GDM1 (cell line): ENCODE results near the gene GRAMD4.
"Not testable (repeated sequence)": the region's sequence is repeated elsewhere in the genome, so short reads cannot be mapped to it uniquely, and the experiment has no call there.

Experiments
- DNase-seq: peaks from one replicate; lab custom pipeline; 2025; lab: John Stamatoyannopoulos, UW

Gene GRAMD4

GRCh38 chr22:46637711-46638600, 17.8 kb downstream of the GRAMD4 start:
- no peak for DNase-seq

DNA sequence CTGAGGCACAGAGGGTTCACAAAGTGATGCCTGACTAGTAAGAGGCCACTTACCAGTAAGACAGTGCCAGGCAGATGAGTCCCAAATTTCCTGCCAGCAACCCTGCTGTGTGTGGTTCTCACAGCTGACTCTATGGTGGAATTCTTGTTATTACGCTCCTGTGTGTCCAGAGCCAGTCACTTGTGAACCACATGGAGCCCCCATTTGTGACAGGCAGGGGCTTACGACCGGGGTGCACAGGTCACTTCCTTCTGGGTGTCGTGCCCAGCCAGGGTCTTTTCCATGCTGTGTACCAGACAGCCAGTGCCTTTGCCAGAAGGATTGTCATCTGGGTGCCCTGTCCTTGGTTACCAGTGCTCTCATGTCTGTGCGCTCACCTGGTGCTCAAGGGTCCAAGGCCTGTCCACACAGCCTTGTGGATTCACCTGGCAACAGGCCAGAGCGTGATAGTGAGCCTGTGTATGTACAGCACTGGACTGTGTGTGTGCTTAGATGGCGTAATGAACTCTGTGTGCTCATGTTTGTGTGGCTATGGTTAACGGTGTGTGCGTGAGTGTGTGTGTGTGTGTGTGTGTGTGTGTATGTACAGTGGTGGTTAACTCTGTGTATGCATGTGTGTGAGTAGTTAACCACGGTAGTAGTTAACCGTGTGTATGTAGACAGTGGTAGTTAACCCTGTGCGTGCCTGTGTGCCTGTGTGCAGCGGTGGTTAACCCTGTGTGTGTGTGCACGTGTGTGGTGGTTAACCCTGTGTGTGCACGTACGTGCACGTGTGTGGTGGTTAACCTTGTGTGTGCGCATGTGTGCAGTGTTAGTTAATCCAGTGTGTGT, 18.6 kb downstream of the GRAMD4 start:
- no peak for DNase-seq

- DNase-seq: no peak
Observed at GRCh38 chr22:46639843-46640242, 19.7 kb downstream of the GRAMD4 start.

DNA sequence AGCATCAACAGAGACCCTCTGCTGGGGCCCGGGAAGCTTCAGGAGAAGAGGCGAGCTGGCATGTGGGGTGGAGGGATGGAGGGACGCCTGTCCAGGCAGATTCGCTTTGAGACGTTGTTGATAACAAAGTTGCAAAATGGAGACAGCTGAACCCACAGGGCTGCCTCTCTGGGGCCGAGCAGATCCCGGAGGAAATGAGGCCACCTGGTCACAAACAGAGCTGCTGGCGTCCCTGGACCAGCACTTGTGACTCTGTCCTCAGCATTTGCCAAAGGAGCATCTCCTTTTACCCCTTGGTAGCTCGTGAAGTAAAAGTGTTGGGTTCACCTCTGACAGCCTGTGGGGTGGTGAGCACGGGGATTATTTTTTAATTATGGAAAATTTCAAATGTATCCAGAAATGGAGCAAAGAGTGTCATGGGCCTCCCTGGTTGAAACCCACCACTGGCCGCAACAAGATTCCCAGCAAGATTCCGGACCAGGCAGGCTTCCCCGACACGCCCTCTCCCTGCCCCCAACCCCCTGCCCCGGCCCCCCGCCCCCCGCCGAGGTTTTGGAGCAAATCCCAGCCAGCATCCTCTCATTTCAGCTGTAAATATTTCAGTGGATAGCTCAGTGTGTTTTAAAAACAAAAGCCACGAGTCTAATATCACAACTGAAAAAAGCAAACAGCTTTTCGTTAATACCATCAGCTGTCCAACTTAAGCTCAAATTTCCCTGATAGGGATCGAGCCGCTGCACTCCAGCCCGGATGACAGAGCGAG, 20.3 kb downstream of the GRAMD4 start:
- DNase-seq: no peak

DNA sequence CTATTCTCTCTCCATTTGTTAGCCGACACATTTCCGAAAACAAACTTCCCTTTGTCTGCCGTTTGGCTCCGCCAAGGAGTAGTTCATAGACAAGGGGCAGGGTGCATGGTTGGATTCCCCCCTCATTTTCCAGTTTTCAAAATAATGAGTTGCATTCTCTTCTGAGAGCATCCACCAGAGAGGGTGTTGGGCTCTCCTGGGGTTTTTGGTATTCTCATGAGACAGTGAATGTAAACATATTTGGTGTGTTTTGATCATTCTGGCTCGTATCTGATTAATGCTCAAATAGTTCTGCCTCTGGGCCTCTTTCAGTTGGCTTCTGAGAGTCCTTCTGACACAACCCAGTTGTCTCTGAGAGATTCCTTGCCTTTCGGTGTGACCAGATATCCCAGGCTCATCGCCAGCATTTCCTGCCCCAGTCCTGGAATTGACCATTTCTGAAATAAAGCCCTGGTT, 21.7 kb downstream of the GRAMD4 start:
- no peak for DNase-seq

DNA sequence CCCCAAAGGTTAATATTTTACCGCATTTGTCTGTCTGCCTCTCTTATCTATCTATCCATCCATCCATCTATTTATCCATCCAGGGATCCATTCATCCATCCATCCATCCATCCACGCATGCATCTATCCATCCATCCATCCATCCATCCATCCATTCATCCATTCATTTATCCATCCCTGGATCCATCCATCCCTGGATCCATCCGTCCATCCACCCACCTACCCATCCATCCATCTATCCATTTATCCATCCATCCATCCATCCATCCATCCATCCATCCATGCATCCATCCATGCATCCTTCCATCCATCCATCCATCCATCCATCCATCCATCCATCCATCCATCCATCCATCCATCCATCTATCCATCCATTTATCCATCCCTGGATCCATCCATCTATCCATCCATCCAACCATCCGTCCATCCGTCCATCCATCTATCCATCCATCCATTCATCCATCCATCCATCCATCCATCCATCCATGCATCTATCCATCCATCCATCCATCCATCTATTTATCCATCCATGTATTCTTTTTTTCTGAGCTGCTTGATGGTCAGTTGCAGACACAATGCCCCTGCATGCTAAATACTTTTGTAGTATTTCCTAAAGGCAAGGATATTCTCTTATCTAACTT, 22.8 kb downstream of the GRAMD4 start:
- DNase-seq: not testable (repeated sequence)

DNA sequence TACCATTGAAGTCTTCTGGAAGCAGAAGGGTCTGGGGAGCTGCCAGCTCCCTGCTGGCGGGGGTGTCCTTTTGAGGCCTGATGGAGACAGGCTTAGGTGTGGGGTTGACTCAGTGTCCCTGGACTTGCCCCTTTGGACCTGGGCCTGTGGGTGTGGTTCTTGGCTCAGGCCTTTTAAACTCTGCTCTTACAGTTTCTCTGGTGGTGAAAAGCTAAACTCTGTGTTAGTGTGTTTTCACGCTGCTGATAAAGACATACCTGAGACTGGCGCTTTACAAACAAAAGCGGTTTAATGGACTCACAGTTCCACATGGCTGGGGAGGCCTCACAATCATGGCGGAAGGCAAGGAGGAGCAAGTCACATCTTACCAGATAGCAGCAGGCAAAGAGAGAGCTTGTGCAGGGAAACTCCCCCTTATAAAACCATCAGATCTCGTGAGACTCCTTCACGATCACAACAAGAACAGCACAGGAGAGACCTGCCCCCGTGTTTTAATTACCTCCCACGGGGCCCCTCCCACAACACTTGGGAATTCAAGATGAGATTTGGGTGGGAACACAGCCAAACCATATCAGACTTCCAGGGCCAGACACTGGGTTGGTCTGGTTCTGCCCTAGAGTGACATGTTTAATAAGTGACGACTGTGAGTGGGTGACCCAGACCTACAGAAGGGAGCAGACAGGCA, 26.5 kb downstream of the GRAMD4 start:
- no peak for DNase-seq

DNA sequence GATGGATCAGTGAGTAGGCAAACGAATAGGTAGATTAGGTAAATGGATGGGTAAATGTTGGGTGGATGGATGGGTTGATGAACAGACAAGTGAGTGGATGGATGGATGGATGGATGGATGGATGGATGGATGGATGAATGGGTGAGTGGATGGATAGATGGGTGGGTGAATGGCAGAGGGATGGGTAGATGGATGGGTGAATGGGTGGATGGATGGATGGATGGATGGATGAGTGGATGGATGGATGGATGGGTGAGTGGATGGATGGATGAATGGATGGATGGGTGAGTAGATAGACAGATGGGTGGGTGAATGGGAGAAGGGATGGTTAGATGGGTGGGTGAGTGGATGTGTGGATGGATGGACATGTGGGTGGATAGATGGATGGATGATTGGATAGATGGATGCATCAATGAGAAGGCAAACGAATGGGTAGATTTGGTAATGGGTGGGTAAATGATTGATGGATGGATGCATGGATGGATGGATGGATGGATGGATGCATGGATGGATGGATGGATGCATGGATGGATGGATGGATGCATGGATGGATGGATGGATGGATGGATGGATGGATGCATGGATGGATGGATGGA, 28.1 kb downstream of the GRAMD4 start:
- not testable (repeated sequence) for DNase-seq

GRCh38 chr22:46649141-46650077, 29.2 kb downstream of the GRAMD4 start:
- DNase-seq: no peak

GRCh38 chr22:46650078-46650810, 30.1 kb downstream of the GRAMD4 start:
- DNase-seq: no peak

- DNase-seq: no peak
Observed at GRCh38 chr22:46651316-46651715, 31.1 kb downstream of the GRAMD4 start.

- no peak for DNase-seq
Observed at GRCh38 chr22:46652081-46652846, 32.1 kb downstream of the GRAMD4 start.

DNA sequence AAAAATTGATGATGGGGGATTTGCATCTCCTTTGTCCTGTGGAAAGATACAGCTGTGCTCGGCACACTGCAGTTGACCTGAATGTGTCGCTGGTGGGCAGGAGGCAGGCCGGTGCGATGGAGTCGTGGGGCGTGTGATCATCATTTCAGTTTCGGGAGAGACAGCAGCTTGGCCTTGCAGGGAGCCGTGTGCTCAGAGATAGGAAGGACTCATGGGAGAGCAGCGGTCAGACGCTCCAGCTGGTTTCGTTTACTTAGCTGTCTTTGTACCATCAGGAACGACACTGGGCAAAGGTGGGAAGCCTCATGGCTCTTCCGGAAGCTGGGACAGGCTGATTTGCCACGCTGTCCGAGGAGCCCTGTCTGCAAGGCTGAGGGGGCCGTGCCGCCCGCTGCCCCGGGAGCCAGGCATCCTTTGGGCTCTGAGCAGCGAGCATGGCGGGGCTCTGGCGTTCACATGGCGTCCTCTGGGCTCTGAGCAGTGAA, 32.7 kb downstream of the GRAMD4 start:
- no peak for DNase-seq

DNA sequence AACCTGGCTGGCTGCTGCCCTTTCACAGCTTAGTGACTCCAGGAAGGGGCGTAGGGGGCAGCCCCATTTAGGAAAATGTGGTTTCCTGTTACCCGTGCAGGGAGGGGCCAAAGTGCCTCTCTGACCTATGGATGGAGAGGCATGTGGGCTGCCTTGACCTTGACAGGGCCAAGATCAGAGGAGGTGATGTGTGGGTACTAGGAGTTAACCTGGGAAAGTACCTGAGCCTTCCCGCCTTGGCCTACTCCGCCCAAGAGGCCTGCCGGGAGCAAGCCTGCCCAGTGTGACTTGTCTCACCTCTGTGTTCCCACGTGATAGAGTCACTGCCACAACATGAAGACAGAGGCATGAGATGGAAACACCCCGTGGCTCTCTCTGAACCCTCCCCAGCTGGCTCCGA, 33.4 kb downstream of the GRAMD4 start:
- DNase-seq: no peak

GRCh38 chr22:46654426-46654825, 34.2 kb downstream of the GRAMD4 start:
- DNase-seq: no peak

GRCh38 chr22:46654927-46655595, 34.9 kb downstream of the GRAMD4 start:
- DNase-seq: no peak

DNA sequence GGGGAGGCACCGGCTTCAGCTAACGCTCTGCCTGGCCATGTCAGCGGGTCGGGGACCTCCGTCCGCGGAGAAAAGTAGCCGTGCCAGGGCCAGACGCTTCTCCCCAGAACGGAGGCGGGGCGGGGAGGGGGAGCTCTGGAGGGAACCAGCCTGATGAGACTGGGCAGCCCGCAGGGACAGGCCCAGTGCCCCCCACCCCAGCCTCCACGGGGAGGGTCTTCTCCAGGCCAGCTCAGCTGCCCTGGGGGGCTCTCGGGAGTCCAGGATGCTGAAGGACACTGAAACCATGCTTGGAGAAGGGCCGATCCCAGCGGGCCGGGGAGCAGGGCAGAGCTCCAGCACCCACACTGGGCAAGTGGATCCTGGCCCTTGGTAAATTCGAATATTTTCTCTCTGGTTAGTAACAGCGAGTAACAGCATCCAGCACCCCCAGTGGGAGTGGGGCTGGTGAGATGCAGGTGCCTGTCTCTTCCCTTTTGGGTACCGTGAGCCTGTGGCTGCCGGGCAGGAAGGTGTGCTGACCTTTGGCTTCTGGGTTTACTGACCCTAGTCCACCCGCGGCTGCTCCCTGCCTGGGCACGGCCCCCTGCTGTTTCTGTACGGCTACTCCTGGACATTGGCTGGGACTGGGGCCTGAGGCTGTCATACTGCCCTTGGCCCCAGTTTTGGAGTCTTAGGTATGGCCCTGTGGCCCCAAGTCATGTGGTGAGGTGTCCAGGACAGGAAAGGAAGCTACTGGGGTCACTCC, 35.8 kb downstream of the GRAMD4 start:
- no peak for DNase-seq
